SK-N-SH (cell line): Measurements from ENCODE around the gene DBH. TPM values are rescaled to one million over a fixed set of nuclear protein-coding genes. Genes with fewer than 3 reads are reported as not detected.
A peak's percentile ranks its signal among the peaks of the same experiment; 100 is the strongest.

Experiments
- CTCF ChIA-PET: fragments of 300-600, 350-600 bp; formaldehyde crosslinking; extraction: SDS; loops from one replicate; lab custom pipeline; 2021; lab: Yijun Ruan, JAX
- POLR2A ChIA-PET: fragments of 350-600 bp; sonication (Branson Sonifier 250); formaldehyde crosslinking; extraction: SDS; loops from one replicate; lab custom pipeline; 2020; ENCODE audit warnings: antibody characterized with exemption, inconsistent platforms; lab: Yijun Ruan, JAX
- DNase-seq: peaks from one replicate; pipeline ENCODE4 v3.0.0; 2012
- H2AFZ ChIP-seq: fragments of 200-600 bp; sonication (generic); 2 replicates; pipeline ENCODE4 v1.8.1; 2016; ENCODE audit warnings: antibody characterized with exemption, mild to moderate bottlenecking, low read depth
- H3F3A ChIP-seq: fragments of 200-600 bp; sonication (generic); replicated peaks from 2 replicates; pipeline ENCODE3; 2016; ENCODE audit warnings: antibody characterized with exemption, mild to moderate bottlenecking; ENCODE audit not compliant: insufficient read depth
- H3K27ac ChIP-seq, 2 experiments: fragments of 200-500 bp in 1 of 2; fragments of 200-600 bp in 1 of 2; sonication (Bioruptor generic) in 1 of 2; sonication (generic), shearing (Covaris generic) in 1 of 2; 2 replicates each; pipeline versions ENCODE4 v1.5.1 to v1.6.1; 2014 to 2016; ENCODE audit warnings: low read depth in 2 of 2, inconsistent platforms in 1 of 2, low read length in 1 of 2, mild to moderate bottlenecking in 1 of 2, mixed read lengths in 1 of 2
- H3K27me3 ChIP-seq: fragments of 200-600 bp; sonication (generic), shearing (Covaris generic); 2 replicates; pipeline ENCODE4 v1.6.1; 2016; ENCODE audit warnings: mixed run types; ENCODE audit not compliant: insufficient read depth
- H3K36me3 ChIP-seq, 2 experiments: fragments of 200-500 bp in 1 of 2; fragments of 200-600 bp in 1 of 2; sonication (Bioruptor generic) in 1 of 2; sonication (generic) in 1 of 2; replicated peaks in 1 of 2; 2 replicates each; pipeline versions ENCODE3 to v1.5.1; 2014 to 2016; ENCODE audit warnings: low read length in 1 of 2, mild to moderate bottlenecking in 1 of 2; ENCODE audit not compliant: insufficient read depth in 2 of 2, control insufficient read depth in 1 of 2
- H3K4me1 ChIP-seq, 2 experiments: fragments of 200-500 bp in 1 of 2; fragments of 200-600 bp in 1 of 2; sonication (Bioruptor generic) in 1 of 2; sonication (generic), shearing (Covaris generic) in 1 of 2; 2 replicates each; pipeline versions ENCODE4 v1.5.1 to v1.6.1; 2014 to 2016; ENCODE audit warnings: low read depth in 1 of 2, low read length in 1 of 2, mixed run types in 1 of 2; ENCODE audit not compliant: insufficient read depth in 2 of 2, control insufficient read depth in 1 of 2
- H3K4me2 ChIP-seq: fragments of 200-600 bp; sonication (generic), shearing (Covaris generic); 2 replicates; pipeline ENCODE4 v1.6.1; 2017; ENCODE audit warnings: mixed run types
- H3K4me3 ChIP-seq, 2 experiments: fragments of 200-500 bp in 1 of 2; fragments of 200-600 bp in 1 of 2; sonication (Bioruptor generic) in 1 of 2; sonication (generic), shearing (Covaris generic) in 1 of 2; 2 replicates each; pipeline versions ENCODE4 v1.5.1 to v1.8.1; 2014 to 2016; ENCODE audit warnings: low read depth in 2 of 2, inconsistent platforms in 1 of 2, low read length in 1 of 2, mild to moderate bottlenecking in 1 of 2, mixed read lengths in 1 of 2, moderate library complexity in 1 of 2
- H3K79me2 ChIP-seq: fragments of 200-600 bp; sonication (generic); 2 replicates; pipeline ENCODE4 v1.8.1; 2017; ENCODE audit warnings: mild to moderate bottlenecking; ENCODE audit not compliant: insufficient read depth
- H3K9ac ChIP-seq: fragments of 200-600 bp; sonication (generic); 2 replicates; pipeline ENCODE4 v1.6.1; 2017; ENCODE audit warnings: mixed run types
- H3K9me2 ChIP-seq: fragments of 200-600 bp; sonication (generic); 2 replicates; pipeline ENCODE4 v1.6.1; 2017; ENCODE audit warnings: mixed run types
- H3K9me3 ChIP-seq: fragments of 200-600 bp; sonication (generic); 2 replicates; pipeline ENCODE4 v1.6.1; 2017; ENCODE audit warnings: mixed run types, mild to moderate bottlenecking, moderate library complexity
- H4K20me1 ChIP-seq: fragments of 200-600 bp; sonication (generic); 2 replicates; pipeline ENCODE4 v1.6.1; 2017; ENCODE audit warnings: mild to moderate bottlenecking, mixed run types; ENCODE audit not compliant: insufficient read depth
- EP300 ChIP-seq, 2 experiments: IDR thresholded peaks; 2 replicates each; pipeline versions ENCODE4 v1.4.0 to v1.6.1; 2012; ENCODE audit warnings: borderline replicate concordance in 1 of 2, low read depth in 1 of 2, low read length in 1 of 2
- FOSL2 ChIP-seq: IDR thresholded peaks from 2 replicates; pipeline ENCODE4 v1.4.0; 2012; ENCODE audit warnings: low read depth, mild to moderate bottlenecking, moderate library complexity, borderline replicate concordance
- GABPA ChIP-seq: IDR thresholded peaks from 2 replicates; pipeline ENCODE4 v1.4.0; 2012; ENCODE audit warnings: low read depth, mild to moderate bottlenecking
- JUND ChIP-seq: IDR thresholded peaks from 2 replicates; pipeline ENCODE4 v1.4.0; 2012
- NFIC ChIP-seq: IDR thresholded peaks from 2 replicates; pipeline ENCODE4 v1.4.0; 2012; ENCODE audit warnings: borderline replicate concordance
- RFX5 ChIP-seq: IDR thresholded peaks from 2 replicates; pipeline ENCODE4 v1.6.1; 2012; ENCODE audit warnings: mild to moderate bottlenecking, improper control_type of control experiment, low read length
- TAF1 ChIP-seq: IDR thresholded peaks from 2 replicates; pipeline ENCODE4 v1.6.1; 2012; ENCODE audit warnings: low read depth, mild to moderate bottlenecking, low read length, moderate library complexity, borderline replicate concordance
- TEAD4 ChIP-seq: IDR thresholded peaks from 2 replicates; pipeline ENCODE4 v1.4.0; 2012; ENCODE audit warnings: mild to moderate bottlenecking, borderline replicate concordance; ENCODE audit not compliant: insufficient read depth
- WGBS: methylation state at CpG from one replicate; pipeline ENCODE4 v1.1.6; 2017; ENCODE audit warnings: low lambda C conversion rate; 5-methylcytosine and 5-hydroxymethylcytosine counted together
- polyA plus RNA-seq, 3 experiments: library from polyadenylated mRNA; depleted of rRNA; stranded (reverse); fragments of >200 nt; gene quantifications; 2 replicates each; pipeline ENCODE4 v1.2.3, GENCODE V29; 2012
- TF ChIP-seq, protein P1 (sequence below): IDR thresholded peaks from 2 replicates; pipeline ENCODE4 v1.4.0; 2012; ENCODE audit warnings: low read depth, borderline replicate concordance
- TF ChIP-seq, protein P2 (sequence below): IDR thresholded peaks from 2 replicates; pipeline ENCODE4; 2012
- TF ChIP-seq, protein P3 (sequence below): IDR thresholded peaks from 2 replicates; pipeline ENCODE4 v1.4.0; 2012; ENCODE audit warnings: low read depth
- TF ChIP-seq, protein P4 (sequence below): fragments of 150-350 bp; IDR thresholded peaks from 2 replicates; pipeline ENCODE4 v1.6.1; 2016; ENCODE audit warnings: mild to moderate bottlenecking, low read depth, low read length
- TF ChIP-seq, protein P5 (sequence below): IDR thresholded peaks from 2 replicates; pipeline ENCODE4 v1.6.1; 2012; ENCODE audit warnings: mild to moderate bottlenecking, low read depth, low read length, moderate library complexity

DBH gene
- polyA plus RNA-seq, 1 of the 3 experiments (the other 2 are of a cell fraction) = 0.92 TPM

DNA sequence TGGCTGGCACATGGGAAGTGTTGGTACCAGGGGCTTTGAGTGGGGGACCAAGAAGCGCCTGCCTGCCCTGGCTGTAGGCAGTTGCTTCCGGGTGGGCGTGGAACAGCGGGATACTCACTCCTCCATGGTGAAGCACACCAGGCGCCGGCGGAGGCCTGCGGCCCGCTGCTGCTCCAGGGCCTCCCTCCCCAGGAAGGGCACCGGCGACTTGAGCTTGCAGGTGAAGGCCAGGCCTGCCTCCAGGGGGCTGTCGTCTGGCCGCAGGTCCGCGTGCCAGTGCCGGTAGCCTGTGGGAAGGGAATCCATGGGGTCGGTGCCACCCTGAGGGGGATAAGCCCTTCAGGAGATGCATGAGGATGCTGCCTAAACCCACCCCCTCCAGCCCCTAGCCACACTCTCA, 34.3 kb downstream of the DBH start:
- Histone ChIP-seq H3K27me3 (no peaks in the 10 kb centered on the region), H3K9me3 (no peaks in the 10 kb centered on the region), H2AFZ (no peak overlapping the region), H3K9ac (no peak overlapping the region), H3K4me3 (no peak overlapping the region), H3K9me2 (no peaks in the 10 kb centered on the region), H4K20me1 (no peaks in the 10 kb centered on the region), H3K4me1 (peaks cover 0 to 20% of the 10 kb centered on the region in 2 experiments; a peak in 1 of 4 replicates), H3F3A (no peaks in the 10 kb centered on the region), H3K27ac (peak overlapping the region in 1 of 2 experiments; percentile 6; a peak in 1 of 4 replicates), H3K79me2 (no peaks in the 10 kb centered on the region), H3K36me3 (no peaks in the 10 kb centered on the region), H3K4me2 (no peak overlapping the region)
- TF ChIP-seq, protein P1, sequence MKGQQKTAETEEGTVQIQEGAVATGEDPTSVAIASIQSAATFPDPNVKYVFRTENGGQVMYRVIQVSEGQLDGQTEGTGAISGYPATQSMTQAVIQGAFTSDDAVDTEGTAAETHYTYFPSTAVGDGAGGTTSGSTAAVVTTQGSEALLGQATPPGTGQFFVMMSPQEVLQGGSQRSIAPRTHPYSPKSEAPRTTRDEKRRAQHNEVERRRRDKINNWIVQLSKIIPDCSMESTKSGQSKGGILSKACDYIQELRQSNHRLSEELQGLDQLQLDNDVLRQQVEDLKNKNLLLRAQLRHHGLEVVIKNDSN = no peak
- TF ChIP-seq FOSL2 (no peak), JUND (no peak), EP300 (IDR thresholded peaks at IDR 0.05; ENCODE audit: borderline replicate concordance in 1 of 2, low read depth in 1 of 2, low read length in 1 of 2) (no peak), GABPA (no peak), TEAD4 (no peak), TAF1 (no peak), NFIC (no peak), RFX5 (no peak)
- TF ChIP-seq, protein P2, sequence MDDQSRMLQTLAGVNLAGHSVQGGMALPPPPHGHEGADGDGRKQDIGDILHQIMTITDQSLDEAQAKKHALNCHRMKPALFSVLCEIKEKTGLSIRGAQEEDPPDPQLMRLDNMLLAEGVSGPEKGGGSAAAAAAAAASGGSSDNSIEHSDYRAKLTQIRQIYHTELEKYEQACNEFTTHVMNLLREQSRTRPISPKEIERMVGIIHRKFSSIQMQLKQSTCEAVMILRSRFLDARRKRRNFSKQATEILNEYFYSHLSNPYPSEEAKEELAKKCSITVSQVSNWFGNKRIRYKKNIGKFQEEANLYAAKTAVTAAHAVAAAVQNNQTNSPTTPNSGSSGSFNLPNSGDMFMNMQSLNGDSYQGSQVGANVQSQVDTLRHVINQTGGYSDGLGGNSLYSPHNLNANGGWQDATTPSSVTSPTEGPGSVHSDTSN = no peak
- TF ChIP-seq, protein P3, sequence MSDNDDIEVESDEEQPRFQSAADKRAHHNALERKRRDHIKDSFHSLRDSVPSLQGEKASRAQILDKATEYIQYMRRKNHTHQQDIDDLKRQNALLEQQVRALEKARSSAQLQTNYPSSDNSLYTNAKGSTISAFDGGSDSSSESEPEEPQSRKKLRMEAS = no peak
- TF ChIP-seq, protein P4, sequence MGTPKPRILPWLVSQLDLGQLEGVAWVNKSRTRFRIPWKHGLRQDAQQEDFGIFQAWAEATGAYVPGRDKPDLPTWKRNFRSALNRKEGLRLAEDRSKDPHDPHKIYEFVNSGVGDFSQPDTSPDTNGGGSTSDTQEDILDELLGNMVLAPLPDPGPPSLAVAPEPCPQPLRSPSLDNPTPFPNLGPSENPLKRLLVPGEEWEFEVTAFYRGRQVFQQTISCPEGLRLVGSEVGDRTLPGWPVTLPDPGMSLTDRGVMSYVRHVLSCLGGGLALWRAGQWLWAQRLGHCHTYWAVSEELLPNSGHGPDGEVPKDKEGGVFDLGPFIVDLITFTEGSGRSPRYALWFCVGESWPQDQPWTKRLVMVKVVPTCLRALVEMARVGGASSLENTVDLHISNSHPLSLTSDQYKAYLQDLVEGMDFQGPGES = no peak
- TF ChIP-seq, protein P5, sequence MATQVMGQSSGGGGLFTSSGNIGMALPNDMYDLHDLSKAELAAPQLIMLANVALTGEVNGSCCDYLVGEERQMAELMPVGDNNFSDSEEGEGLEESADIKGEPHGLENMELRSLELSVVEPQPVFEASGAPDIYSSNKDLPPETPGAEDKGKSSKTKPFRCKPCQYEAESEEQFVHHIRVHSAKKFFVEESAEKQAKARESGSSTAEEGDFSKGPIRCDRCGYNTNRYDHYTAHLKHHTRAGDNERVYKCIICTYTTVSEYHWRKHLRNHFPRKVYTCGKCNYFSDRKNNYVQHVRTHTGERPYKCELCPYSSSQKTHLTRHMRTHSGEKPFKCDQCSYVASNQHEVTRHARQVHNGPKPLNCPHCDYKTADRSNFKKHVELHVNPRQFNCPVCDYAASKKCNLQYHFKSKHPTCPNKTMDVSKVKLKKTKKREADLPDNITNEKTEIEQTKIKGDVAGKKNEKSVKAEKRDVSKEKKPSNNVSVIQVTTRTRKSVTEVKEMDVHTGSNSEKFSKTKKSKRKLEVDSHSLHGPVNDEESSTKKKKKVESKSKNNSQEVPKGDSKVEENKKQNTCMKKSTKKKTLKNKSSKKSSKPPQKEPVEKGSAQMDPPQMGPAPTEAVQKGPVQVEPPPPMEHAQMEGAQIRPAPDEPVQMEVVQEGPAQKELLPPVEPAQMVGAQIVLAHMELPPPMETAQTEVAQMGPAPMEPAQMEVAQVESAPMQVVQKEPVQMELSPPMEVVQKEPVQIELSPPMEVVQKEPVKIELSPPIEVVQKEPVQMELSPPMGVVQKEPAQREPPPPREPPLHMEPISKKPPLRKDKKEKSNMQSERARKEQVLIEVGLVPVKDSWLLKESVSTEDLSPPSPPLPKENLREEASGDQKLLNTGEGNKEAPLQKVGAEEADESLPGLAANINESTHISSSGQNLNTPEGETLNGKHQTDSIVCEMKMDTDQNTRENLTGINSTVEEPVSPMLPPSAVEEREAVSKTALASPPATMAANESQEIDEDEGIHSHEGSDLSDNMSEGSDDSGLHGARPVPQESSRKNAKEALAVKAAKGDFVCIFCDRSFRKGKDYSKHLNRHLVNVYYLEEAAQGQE = no peak
- no peak for DNase-seq
- no CpG with 5 or more reads among the region's 17 CpGs for WGBS
- CTCF ChIA-PET = interaction anchor here (0.8 to 1.6 kb wide), 3 partner anchors 45 to 324 kb away, joined by 3 to 6 read pairs (median 5); no protein-coding TSS in a partner anchor
- POLR2A ChIA-PET = interaction anchor here (1.0 kb wide), 1 partner anchor 9 kb away, joined by 4 read pairs; no protein-coding TSS in a partner anchor
